Activated T-helper 1 cell treated with anti-CD3 and anti-CD28 coated beads, Interleukin-12 subunit alpha, Interleukin-12 subunit beta, Interleukin-2, Interleukin-4 antibody, amounts not matched to agents 30 ng/mL and 10 ng/mL and 1 ng/mL, durations not matched to agents 14 hours and 24 hours and 36 hours (primary cell): Measurements from ENCODE around the gene TRIP13. TPM values are rescaled to one million over a fixed set of nuclear protein-coding genes. Genes with fewer than 3 reads are reported as not detected.
"Not testable (repeated sequence)": the region's sequence is repeated elsewhere in the genome, so short reads cannot be mapped to it uniquely, and the experiment has no call there.

Source experiments
- DNase-seq: peaks from one replicate; pipeline ENCODE4 v3.0.0; 2021; ENCODE audit warnings: low spot score
- H3K27ac Mint-ChIP-seq: one replicate; pipeline ENCODE4 v1.8.0; 2021; ENCODE audit warnings: mild to moderate bottlenecking, mixed read lengths
- H3K27me3 Mint-ChIP-seq: one replicate; pipeline ENCODE4 v1.8.0; 2022; ENCODE audit warnings: mild to moderate bottlenecking, moderate library complexity, mixed read lengths; ENCODE audit not compliant: insufficient read depth
- H3K36me3 Mint-ChIP-seq: one replicate; pipeline ENCODE4 v1.8.0; 2021; ENCODE audit warnings: low read depth, mixed read lengths
- H3K4me1 Mint-ChIP-seq: one replicate; pipeline ENCODE4 v1.8.0; 2021; ENCODE audit warnings: low read depth, mixed read lengths
- H3K4me3 Mint-ChIP-seq: one replicate; pipeline ENCODE4 v1.8.0; 2021; ENCODE audit warnings: mild to moderate bottlenecking, moderate library complexity, mixed read lengths
- H3K9me3 Mint-ChIP-seq: one replicate; pipeline ENCODE4 v1.8.0; 2021; ENCODE audit warnings: mixed read lengths
- intact Hi-C: fragments of 100-400 bp; cut with micrococcal nuclease; formaldehyde crosslinking; loops from one replicate; pipeline ENCODE4 v1.15.1; 2024
- total RNA-seq: library from RNA; stranded (reverse); gene quantifications from 2 replicates; pipeline ENCODE4 v1.2.3, GENCODE V29; 2022

Gene TRIP13
- 37.2 and 38.4 TPM in 2 replicates for total RNA-seq

- DNase-seq: peak; percentile 84
- H3K9me3 Mint-ChIP-seq: no peaks in the 10 kb centered on the region
- H3K27me3 Mint-ChIP-seq: no peaks in the 10 kb centered on the region
- intact Hi-C loops: loop anchor here (1.0 to 10.0 kb wide), 6 partner anchors 110 to 902 kb away; partner anchors contain the start of genes CEP72, MRPL36, TPPP and ZDHHC11B
- H3K36me3 Mint-ChIP-seq: peaks cover 43% of the 10 kb centered on the region
- H3K27ac Mint-ChIP-seq: peak within 1 kb of the TSS; percentile 90
- peak within 1 kb of the TSS; percentile 92 for H3K4me3 Mint-ChIP-seq
- peaks cover 26% of the 10 kb centered on the region for H3K4me1 Mint-ChIP-seq
Observed at GRCh38 chr5:892394-893136, at the start of gene TRIP13, which contains the start of gene BRD9. TRIP13 (plus strand) TSS chr5:892884; CDS start chr5:892999, 115 bp downstream. BRD9 (minus strand) TSS chr5:892801; CDS start chr5:892657, 144 bp downstream.

GRCh38 chr5:843371-843770 is 49.3 kb upstream of the TRIP13 start:
- H3K9me3 Mint-ChIP-seq, H3K27me3 Mint-ChIP-seq, H3K27ac Mint-ChIP-seq, DNase-seq, H3K4me1 Mint-ChIP-seq, intact Hi-C loops, H3K4me3 Mint-ChIP-seq, H3K36me3 Mint-ChIP-seq: not testable (repeated sequence)

GRCh38 chr5:843926-844325 is 48.8 kb upstream of the TRIP13 start:
- H3K4me1 Mint-ChIP-seq: not testable (repeated sequence)

GRCh38 chr5:844426-844825 is 48.3 kb upstream of the TRIP13 start:
- H3K9me3 Mint-ChIP-seq, H3K27me3 Mint-ChIP-seq, intact Hi-C loops, H3K4me3 Mint-ChIP-seq, H3K4me1 Mint-ChIP-seq, H3K36me3 Mint-ChIP-seq, DNase-seq, H3K27ac Mint-ChIP-seq: not testable (repeated sequence)

More at GRCh38 chr5:843926-844325, 48.8 kb upstream of the TRIP13 start:
- H3K4me3 Mint-ChIP-seq, intact Hi-C loops, H3K9me3 Mint-ChIP-seq, H3K36me3 Mint-ChIP-seq, DNase-seq, H3K27me3 Mint-ChIP-seq, H3K27ac Mint-ChIP-seq: not testable (repeated sequence)

GRCh38 chr5:845031-845675 is 47.5 kb upstream of the TRIP13 start:
- not testable (repeated sequence) for H3K4me3 Mint-ChIP-seq, H3K4me1 Mint-ChIP-seq, DNase-seq, H3K9me3 Mint-ChIP-seq, H3K36me3 Mint-ChIP-seq, H3K27ac Mint-ChIP-seq, H3K27me3 Mint-ChIP-seq
- intact Hi-C loops: loop anchor here (5.0 kb wide), 1 partner anchor 88 kb away; no protein-coding TSS in a partner anchor

- not testable (repeated sequence) for H3K36me3 Mint-ChIP-seq, H3K4me3 Mint-ChIP-seq, H3K27ac Mint-ChIP-seq, H3K9me3 Mint-ChIP-seq, H3K4me1 Mint-ChIP-seq, H3K27me3 Mint-ChIP-seq, DNase-seq
- intact Hi-C loops: loop anchor here (5.0 kb wide), 1 partner anchor 89 kb away; no protein-coding TSS in a partner anchor
Observed at GRCh38 chr5:845676-846601, 46.7 kb upstream of the TRIP13 start.

GRCh38 chr5:846602-847091 is 46.0 kb upstream of the TRIP13 start:
- intact Hi-C loops: loop anchor here (5.0 kb wide), 1 partner anchor 89 kb away; no protein-coding TSS in a partner anchor
- DNase-seq: peak; percentile 13
- H3K4me3 Mint-ChIP-seq, H3K9me3 Mint-ChIP-seq, H3K27me3 Mint-ChIP-seq, H3K27ac Mint-ChIP-seq, H3K4me1 Mint-ChIP-seq, H3K36me3 Mint-ChIP-seq: not testable (repeated sequence)

- intact Hi-C loops: loop anchor here (5.0 kb wide), 1 partner anchor 90 kb away; no protein-coding TSS in a partner anchor
- not testable (repeated sequence) for H3K27me3 Mint-ChIP-seq, H3K9me3 Mint-ChIP-seq, H3K4me1 Mint-ChIP-seq, H3K36me3 Mint-ChIP-seq, H3K4me3 Mint-ChIP-seq, H3K27ac Mint-ChIP-seq, DNase-seq
Observed at GRCh38 chr5:847212-847611, 45.5 kb upstream of the TRIP13 start.

GRCh38 chr5:847736-848135 is 44.9 kb upstream of the TRIP13 start:
- not testable (repeated sequence) for H3K4me1 Mint-ChIP-seq, H3K27me3 Mint-ChIP-seq, H3K27ac Mint-ChIP-seq, H3K4me3 Mint-ChIP-seq, DNase-seq, H3K36me3 Mint-ChIP-seq, H3K9me3 Mint-ChIP-seq
- intact Hi-C loops: loop anchor here (5.0 kb wide), 1 partner anchor 90 kb away; no protein-coding TSS in a partner anchor

- DNase-seq: no peak
- no peaks in the 10 kb centered on the region for H3K36me3 Mint-ChIP-seq
- intact Hi-C loops: loop anchor here (5.0 kb wide), 1 partner anchor 91 kb away; no protein-coding TSS in a partner anchor
- no peaks in the 10 kb centered on the region for H3K9me3 Mint-ChIP-seq
- no peak overlapping the region for H3K4me3 Mint-ChIP-seq
- peaks cover 3% of the 10 kb centered on the region for H3K27me3 Mint-ChIP-seq
- H3K27ac Mint-ChIP-seq: no peak overlapping the region
- H3K4me1 Mint-ChIP-seq: no peaks in the 10 kb centered on the region
Observed at GRCh38 chr5:848671-849111, 44.0 kb upstream of the TRIP13 start.

GRCh38 chr5:849651-850301 is 42.9 kb upstream of the TRIP13 start:
- intact Hi-C loops: loop anchor here (5.0 kb wide), 1 partner anchor 92 kb away; no protein-coding TSS in a partner anchor
- Mint-ChIP-seq H3K27me3 (peaks cover 3% of the 10 kb centered on the region), H3K4me1 (no peaks in the 10 kb centered on the region), H3K27ac (no peak overlapping the region), H3K4me3 (no peak overlapping the region), H3K36me3 (no peaks in the 10 kb centered on the region), H3K9me3 (no peaks in the 10 kb centered on the region)
- DNase-seq: no peak

- intact Hi-C loops: no loop called here
- Mint-ChIP-seq H3K27ac (no peak within 1 kb of the TSS), H3K36me3 (no peaks in the 10 kb centered on the region), H3K27me3 (peaks cover 2% of the 10 kb centered on the region), H3K9me3 (no peaks in the 10 kb centered on the region), H3K4me3 (no peak within 1 kb of the TSS), H3K4me1 (no peaks in the 10 kb centered on the region)
- DNase-seq: no peak
Observed at GRCh38 chr5:850511-851006, 42.1 kb upstream of the TRIP13 start, which contains the start of gene ZDHHC11. ZDHHC11 (minus strand) TSS chr5:850986; CDS start chr5:850602, 384 bp downstream.
